Sciatic nerve (tissue), 2 donors: Measurements from ENCODE around the gene SMIM35. TPM values are rescaled to one million over a fixed set of nuclear protein-coding genes. Genes with fewer than 3 reads are reported as not detected.

Source experiments
- ATAC-seq: fragments of 200-7000 bp; cut with Tn5 transposase; one replicate; pipeline ENCODE4 v1.9.1; 2020; ENCODE audit warnings: mild to moderate bottlenecking, moderate library complexity
- DNase-seq: peaks from one replicate; pipeline ENCODE4 v3.0.0-alpha.2; 2020; ENCODE audit warnings: low spot score
- intact Hi-C: fragments of 100-400 bp; cut with DNase I; formaldehyde crosslinking; loops from one replicate; pipeline ENCODE4 v1.14.2; 2022
- total RNA-seq: library from RNA; stranded (reverse); fragmentation: NEBNext Ultra II Directional; extraction: Animal tissue kit (Norgen Biotek cat#: 25700); gene quantifications from one replicate; pipeline ENCODE4 v1.2.1, GENCODE V29; 2021
- donor health status: DM: no; HTN: no; CAD: no.
- donor health status: DM: no; HTN: no; CAD: no.

Gene SMIM35
- total RNA-seq, 1 donor from 2014 or later = not detected

DNA sequence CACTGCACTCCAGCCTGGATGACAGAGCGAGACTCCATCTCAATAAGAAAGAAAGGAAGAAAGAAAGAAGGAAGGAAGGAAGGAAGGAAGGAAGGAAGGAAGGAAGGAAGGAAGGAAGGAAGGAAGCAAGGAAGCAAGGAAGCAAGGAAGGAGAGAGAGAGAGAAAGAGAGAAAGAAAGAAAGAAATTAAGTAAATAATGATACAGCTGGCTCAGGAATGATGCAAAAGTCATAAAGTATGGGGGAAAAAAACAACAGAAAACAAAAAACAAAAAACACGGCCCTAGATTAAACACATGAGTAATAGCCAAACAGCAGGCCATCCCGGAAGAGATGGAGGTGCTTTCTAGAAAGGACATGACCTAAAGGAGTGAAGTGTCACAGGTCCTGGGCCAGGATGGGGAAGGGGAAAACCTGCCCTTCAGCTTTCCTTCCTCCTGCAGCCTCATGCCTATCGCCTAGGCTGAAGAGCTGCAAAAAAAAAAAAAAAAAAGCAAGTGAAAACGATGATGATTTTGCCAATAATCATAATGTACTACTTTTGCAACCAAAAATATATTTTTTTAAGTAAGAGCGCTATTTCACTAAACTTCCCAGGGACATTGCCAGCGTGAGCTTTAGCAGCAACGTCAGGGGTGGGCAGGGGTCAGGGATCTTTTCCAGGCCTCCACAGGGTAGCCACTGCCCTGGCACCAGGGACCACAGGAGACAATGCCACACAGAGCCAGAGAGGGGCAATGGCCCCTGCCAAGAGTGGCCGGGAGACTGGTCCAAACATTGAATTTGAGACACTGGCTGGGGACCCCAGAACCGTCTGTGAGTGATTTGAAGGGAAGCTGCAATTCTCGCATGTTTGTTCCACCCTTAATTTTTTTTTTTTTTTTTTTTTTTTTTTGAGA, 38.0 kb downstream of the SMIM35 start:
- DNase-seq (no peak), ATAC-seq (no peak)
- intact Hi-C loops = no loop called here

DNA sequence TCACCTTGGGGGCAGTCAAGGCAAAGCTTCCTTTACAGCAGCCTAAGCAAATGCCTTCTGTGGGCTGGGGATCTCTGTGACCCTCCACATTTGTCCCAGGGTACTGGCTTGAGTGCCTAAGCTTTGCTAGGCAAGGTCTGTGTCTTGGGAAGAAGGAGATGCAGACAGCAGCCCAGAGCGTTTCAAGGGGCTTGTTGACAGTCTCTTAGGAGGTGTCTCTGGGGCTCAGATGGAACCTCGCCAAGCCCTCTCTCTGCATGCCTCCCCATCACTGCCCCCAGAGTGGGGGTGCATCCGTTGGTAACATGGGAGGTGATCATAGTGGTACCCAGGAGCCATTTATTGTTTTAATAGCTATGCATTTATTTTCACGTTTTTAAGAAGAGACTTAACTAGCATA, 39.0 kb downstream of the SMIM35 start:
- no peak for DNase-seq
- no peak for ATAC-seq
- intact Hi-C loops = no loop called here

DNA sequence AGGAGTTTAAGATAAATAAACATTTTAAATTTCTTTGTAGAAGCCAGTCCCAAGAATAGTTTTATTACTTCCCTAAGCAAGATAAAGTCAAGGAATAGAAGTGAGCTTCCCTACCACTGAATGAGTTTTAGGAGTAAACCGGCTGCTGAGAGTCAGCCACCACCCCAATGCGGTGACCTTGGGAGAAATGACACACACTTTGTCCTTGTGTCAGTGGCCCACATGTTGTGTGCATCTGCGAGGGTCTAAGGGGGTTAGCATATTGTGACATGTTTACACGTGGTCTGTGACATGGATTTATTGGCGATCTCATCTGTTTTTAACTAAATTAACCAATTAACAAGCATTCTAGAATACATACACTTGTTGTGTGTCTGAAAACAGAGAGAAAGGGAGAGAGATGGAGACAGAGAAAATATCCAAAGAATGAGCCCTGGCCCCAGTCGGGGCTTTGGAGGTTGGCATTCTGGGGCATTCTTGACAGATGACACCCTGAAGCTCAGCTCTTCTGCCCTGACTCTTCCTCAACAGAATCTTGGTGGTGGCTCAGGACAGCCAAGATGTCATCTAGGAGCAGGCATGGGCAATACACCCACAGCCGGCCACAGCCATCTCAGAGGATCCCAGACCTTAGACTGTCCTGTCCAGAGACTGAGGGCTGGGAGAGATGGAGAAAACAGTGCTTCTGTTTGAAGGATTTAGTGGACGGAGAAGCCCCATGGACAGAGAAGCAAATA, 39.6 kb downstream of the SMIM35 start:
- ATAC-seq (no peak), DNase-seq (no peak)
- intact Hi-C loops = no loop called here

DNA sequence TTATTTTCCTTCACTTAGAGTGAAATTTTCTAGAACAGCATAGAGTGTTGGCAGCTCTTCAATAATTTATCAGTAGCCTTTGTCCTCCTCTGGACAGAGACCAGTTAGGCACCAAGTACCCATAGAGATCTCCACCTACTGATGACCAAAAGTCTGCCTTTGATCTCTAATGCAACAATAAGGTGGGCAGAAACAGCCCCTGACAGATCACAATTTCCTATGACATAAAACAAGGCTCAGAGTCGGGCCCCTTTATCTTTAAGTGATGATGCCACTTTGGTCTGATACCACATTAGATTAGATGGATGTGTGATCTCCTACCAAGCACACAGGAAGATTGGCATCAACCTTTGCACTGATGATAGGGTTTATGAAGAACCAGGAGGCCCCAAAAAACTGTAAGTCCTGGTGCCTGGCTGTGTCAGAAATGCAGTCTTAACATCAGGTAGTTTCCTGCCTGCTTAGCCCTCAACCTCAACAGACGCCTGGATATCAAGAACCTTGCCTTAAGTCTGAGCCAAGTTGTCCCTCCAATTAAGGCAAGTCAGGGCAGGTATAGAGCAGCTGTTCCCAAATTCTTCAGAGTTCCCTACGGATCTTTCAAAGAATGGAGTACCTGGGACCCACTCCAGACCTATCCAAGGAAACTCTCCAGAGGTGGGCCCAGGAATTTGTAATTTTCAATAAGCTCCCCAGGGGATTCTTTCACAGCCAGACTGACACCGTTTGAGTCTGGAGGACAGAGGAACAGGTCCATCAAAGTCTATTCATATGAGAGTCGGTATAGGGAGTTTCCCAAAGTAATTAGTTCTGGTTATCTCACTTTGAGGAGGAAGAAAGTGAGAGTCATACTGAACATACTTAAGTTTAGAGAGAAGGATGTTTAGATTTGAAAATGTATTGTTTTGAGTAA, 40.5 kb downstream of the SMIM35 start:
- intact Hi-C loops = no loop called here
- DNase-seq = no peak
- no peak for ATAC-seq

DNA sequence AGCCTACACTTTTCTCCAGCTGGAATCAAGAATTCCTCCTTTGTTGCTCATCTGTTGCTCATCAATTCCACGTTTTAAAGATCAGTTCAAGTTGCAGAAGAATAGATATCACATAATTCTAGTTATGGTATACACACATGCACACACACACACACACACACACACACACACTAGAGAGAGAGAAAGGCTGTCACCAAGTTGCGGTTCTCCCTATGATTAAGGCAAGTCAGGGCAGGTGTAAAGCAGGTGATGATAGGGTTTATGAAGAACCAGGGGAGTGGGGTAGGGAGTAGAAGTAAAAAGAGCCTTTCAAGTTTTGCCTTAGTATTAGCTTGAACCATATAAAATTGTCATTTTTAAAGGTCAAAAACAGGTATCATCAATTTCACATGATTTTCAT, 41.6 kb downstream of the SMIM35 start:
- intact Hi-C loops = no loop called here
- ATAC-seq = no peak
- DNase-seq = no peak

DNA sequence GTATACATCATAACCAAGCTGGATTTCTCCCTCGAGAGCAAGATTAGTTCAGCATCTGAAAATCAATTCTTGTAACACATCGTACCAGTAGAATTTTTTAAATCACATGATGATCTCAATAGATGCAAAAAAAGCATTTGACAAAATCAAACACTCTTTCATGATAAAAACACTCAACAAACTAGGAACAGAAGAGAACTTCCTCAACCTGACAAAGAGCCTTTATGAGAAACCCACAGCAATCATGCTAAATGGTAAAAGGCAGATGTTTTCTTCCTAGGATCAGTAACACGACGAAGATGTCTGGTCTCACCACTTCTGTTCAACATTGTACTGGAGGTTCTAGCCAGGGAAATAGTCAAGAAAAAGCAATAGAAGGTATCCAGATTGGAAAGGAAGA, 44.0 kb downstream of the SMIM35 start:
- intact Hi-C loops = no loop called here
- DNase-seq (no peak), ATAC-seq (no peak)

DNA sequence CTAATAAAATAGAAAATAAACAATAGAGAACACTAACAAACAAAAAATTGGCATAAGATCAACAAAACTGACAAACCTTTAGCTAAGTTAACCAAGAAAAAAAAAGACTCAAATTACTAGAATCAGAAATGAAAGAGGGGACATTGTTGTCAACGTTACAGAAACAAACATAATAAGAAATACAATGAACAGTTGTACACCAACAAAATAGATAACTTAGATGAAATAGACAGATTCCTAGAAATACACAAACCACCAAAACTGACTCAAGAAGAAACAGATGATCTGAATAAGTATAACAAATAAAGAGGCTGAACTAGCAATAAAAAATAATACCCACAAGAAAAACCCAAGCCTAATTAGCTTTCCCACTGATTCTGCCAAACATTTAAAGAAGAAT, 44.6 kb downstream of the SMIM35 start:
- ATAC-seq (no peak), DNase-seq (no peak)
- intact Hi-C loops = no loop called here

DNA sequence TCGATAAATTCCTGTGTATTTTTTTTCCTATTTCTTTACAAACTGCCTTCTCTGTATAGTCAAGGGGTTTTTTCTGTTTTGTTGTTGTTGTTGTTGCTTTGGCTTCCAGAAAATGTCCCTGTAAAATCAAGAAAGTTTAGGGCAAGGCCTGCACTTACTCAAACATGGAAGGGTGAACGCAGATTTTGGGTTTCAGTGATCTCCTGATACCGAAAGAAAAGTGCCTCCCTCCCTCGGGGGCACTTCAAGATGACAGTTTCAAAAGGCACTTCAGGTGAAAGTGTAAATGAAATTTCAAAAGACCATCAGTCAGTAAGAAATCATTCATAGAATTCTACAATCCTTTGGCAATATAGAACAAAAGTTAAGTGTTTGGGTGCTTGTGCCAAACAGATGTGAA, 53.3 kb downstream of the SMIM35 start:
- intact Hi-C loops = no loop called here
- DNase-seq (no peak), ATAC-seq (no peak)

DNA sequence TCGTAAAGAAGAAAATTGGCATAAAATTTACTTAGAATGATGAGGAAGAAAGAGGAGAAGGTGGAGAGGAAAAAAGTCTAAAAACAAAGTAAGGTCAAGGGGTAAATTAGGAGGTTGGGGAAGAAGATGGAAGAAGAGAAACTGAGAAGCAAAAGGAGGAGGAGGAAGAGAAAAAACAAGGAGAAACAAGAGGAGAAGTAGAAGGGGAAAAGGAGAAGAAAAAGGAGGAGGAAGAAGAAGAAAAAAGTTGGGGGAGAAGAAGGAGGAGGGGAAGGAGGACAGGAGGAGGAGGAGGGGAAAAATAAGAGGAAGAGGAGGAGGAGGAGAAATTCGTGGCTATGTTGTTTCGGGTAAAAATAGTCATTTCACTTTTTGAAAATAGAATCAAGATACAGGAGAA, 58.1 kb downstream of the SMIM35 start:
- no peak for ATAC-seq

DNA sequence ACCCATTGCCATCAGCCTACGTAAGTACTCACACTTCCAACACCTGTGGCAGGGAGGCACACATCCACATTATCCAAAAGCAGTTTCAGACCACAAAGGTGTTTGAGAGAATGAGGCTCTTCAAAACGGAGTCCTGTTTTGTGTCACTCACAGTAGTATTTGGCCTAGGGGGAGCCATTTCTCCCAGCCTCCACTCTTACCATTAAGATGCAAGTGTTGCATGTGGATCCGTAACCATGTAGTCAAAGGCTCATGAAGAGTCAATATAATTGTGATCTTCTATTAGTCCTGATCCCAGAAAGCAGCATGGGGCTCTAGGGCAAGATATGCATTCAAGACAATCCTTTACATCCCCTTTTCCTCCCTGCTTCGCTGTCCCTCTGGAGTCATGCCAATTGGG, 59.1 kb downstream of the SMIM35 start:
- intact Hi-C loops = no loop called here
- DNase-seq = no peak
- ATAC-seq = no peak

More for the DNA sequence above, 58.1 kb downstream of the SMIM35 start:
- DNase-seq = no peak
- intact Hi-C loops = no loop called here

DNA sequence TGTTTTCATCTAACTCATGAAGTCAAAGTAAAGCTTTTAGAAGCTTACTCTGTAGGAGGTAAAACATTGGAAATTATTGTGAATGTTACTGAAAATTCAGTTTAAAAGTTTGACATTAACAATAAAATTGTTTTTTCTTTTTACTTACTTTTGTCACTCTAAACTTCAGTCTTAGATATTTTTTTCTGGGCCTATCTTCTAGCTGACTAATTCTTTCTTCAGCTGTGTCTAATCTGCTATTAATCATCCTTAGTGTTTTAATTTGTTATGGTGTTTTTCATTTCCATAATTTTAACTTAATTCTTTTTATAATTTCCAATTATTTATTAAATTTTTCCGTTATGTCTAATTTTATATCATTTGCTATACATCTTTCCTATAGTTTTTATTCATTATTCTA, 65.6 kb downstream of the SMIM35 start:
- DNase-seq (no peak), ATAC-seq (no peak)
- intact Hi-C loops = no loop called here

DNA sequence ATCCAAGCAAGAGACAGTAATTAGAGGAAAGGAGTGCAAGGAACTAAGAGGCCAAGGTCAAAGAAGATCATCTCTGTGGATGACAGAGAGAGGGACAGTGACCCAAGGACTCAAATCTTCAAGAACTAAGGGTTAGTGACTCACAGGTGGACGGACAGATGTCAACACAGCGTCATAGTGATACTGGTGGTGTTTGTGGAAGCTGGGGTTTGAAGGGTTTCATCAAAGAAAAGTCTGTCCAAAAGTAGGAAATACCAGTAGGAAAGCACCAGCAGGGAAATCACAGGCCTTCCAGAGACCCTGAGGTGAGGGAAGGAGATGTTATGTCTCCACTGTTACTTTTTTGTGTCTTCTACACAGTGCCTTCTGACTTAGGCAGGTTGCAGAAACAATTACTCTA, 68.4 kb downstream of the SMIM35 start:
- DNase-seq (no peak), ATAC-seq (no peak)
- intact Hi-C loops = no loop called here

DNA sequence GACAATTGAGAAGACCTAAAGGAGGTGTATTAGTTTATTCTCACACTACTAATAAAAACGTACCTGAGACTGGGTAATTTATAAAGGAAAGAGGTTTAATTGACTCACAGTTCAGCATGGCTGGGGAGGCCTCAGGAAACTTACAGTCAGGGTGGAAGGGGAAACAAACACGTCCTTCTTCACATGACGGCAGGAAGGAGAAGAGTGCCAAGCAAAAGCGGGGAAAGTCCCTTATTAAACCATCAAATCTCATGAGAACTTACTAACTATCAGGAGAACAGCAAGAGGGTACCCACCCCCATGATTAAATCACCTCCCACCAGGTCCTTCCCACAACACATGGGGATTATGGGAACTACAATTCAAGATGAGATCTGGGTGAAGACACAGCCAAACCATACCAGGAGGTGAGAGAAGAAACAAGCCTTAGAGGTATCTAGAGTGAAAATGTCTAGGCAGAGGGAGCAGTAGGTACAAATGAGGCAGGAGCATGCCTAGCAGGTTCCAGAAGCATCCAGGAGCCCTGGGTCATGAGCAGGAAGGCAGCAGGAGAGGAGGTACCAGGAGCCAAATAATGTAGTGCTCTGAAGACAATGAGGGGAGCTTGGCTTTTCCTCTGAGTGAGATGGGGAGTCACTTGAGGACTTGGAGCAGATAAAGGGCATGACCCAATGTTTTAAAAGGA, 69.0 kb downstream of the SMIM35 start:
- ATAC-seq = no peak
- intact Hi-C loops = no loop called here
- no peak for DNase-seq

DNA sequence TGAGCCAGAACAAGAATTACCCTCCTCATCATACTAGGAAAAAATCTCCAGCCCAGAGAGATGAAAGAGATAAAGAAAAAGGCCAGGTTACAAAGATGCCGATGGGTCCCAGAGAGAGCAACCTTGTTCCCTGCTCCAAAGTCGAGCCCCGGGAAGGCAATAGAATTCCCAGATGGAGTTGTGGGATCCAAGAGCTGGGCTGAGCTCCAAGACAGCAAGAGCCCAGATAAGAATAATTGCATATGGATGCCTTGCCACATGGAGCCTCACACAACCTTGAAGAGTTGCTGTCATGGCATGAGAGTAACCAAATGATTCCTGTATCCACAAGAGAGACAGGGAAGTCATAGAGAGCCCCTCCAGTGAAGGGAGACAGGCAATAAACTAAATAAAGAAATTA, 69.7 kb downstream of the SMIM35 start:
- no peak for ATAC-seq
- intact Hi-C loops = no loop called here
- DNase-seq = no peak

DNA sequence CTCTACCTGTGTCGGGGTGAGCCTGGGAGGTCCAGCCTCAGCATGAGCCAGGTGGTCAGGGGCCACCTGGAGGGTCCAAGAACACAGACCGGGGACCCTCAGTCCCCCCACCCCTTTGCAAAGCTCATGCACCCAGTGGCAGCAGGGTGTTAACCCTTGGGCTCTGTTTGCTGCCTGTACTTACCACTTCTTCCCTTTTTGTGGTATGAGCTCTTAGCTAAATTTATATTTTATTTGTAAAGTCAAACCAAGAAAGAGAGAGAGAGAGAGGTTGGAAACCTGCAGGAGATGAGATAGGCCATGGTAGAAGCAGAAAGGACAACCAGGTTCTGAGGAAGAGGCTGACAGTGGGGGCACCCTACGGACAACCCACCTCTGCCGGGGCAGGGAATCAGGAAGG, 70.7 kb downstream of the SMIM35 start:
- no peak for ATAC-seq
- intact Hi-C loops = no loop called here

DNA sequence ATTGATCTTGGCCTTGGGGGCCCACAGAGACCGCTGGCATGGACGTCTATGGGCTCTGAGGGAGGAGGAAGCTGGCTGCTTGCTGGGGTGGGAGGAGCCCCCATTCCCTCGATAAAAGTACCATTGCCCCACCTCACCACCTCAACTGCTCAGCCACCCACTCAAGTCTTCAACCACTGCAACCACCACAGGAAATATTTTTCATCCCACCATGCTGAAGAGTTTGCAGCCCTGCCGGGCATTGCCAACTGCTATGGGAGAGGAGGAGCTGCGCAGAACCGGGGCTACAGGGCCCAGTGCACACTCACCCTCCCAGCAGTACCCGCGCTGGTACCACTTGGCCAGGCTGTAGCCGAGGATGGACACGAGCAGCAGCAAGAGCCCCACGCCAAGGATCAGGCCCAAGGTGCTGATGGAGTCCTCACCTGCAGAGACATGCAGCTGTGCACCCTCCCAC, 71.3 kb downstream of the SMIM35 start:
- ATAC-seq = no peak
- intact Hi-C loops = no loop called here
- no peak for DNase-seq

More for the DNA sequence above, 70.7 kb downstream of the SMIM35 start:
- DNase-seq = no peak

DNA sequence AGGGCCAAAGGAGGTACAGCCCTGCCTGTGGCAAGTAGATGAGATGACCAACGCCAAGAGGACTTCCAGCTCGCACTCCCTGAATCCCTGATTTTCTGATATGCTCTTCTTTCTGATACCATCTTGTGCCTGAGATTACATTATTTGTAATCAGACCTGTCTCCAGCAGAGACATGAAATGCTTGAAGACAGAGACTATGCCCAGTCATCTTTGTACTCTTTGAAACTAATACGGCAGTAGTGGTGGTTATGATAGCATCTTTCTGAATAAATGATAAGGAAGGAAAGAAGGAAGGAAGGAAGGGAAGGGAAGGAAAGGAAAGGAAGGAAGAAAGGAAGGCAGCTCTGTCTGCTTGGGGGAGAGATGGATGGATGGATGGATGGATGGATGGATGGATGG, 72.7 kb downstream of the SMIM35 start:
- intact Hi-C loops = no loop called here
- DNase-seq (no peak), ATAC-seq (no peak)

DNA sequence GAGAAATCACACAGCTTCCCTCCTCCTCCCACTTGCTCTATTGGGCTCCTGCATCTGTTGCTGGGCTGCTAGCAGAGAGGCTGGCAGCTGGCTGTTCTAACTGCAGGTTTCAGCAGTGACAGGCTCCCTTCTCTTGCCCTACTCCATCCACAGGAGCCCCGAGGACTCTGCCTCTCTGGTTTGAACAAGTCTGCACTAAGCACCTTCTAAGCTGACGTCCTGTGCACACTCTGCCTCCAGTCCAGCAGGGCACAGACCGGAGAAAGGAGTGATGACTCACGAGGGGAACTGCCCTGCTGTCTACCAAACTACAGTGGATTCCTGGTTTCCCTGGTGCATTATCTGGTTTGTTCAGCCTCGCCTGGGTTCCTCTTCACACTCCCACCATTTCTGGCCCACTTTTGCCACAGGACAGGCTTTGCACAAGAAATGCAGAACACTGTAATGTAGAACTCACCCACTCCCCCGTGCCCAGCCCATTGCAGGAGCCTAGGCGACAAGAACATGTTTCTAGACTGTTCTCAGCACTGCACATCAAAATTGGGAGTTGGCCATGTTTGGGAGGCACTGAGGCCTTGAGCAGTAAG, 74.6 kb downstream of the SMIM35 start:
- no peak for DNase-seq
- intact Hi-C loops = no loop called here
- peak; percentile 50 for ATAC-seq
